ENCODE measurements around the gene A2M.

Gene A2M

DNA sequence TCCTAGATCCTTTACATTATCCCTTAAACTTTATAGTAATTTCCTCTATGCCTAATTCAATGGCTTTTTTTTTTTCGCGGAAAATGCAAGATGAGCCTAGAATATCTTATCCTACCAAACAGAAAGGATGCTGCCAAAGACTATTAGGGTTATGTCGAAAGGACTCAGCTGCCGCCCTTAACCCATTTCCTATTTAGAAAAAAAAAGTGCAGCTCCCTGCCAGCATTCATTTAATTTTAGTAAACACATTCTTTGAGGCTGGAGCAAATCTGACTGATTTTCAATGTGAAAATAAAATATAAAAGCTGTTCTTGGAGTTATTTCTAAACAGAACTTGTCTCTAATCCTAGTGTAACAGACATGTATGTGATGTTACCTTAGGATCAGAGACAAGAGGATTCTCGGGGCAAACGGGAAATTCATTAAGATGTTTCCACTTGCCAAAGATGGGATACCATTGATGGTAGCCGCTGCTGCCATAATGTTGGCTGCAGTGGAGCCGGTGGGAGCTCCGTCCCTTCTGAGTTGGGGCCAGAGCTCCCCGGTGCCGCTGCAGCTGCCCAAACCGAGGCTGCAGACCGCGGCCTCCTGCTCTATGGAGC, 8.2 kb upstream of the A2M start:
- no peak for DNase-seq (ENCODE audit: low read depth, low spot score)
- no peak overlapping the region for H3K27ac ChIP-seq

DNA sequence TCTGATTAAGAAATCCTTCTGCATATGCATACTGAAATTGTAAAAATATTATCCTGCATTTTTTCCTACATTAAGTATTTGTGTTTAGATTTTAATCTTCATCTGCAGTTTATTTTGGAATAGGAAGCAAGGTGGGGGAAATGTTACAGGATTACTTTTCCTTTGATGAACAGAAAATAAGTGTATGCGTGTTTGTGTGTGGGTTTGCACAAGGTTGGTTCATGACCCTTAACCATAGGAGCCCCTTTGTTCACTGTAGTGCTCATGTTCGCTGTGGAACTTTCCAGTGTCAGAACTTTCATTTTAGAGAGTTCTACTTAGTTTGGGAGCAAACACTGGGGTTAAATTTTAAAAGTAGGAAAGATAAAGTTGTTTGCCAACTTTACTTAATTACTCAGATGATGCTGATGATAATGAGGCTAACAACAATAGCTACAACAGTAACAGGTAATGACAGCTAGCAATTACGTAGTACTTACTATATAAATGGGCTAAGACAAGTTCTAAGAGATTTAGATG, 6.4 kb upstream of the A2M start:
- DNase-seq (ENCODE audit: low read depth, low spot score), result no peak

DNA sequence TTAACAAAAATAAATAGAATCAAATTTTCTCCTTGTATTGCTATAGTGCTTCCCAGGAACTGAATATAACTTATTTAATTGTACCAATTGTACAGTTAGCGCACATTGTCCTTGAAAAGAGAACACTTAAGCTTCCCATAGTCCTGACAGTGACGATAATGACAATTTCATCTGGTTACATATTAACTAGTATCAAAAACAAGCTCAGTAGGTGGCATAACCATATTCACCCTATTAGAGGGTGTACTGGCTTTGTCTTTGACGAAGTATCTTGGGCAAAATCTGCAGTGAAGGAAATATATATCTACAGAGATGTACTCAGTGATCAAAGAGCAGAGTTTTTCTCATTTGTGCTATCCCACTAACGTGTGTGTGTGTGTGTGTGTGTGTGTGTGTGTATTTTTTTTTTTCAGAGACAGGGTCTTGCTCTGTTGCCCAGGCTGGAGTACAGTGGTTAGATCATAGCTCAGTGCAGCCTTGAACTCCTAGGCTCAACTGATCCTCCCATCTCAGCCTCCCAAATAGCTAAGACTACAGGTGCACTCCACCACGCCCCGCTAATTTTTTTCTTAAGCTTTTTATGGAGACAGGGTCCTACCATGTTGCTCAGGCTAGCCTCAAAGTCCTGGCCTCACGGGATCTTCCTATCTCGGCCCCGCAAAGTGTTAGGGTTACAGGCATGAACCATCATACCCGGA, 4.9 kb upstream of the A2M start:
- no peak overlapping the region for H3K27ac ChIP-seq
- DNase-seq (ENCODE audit: low read depth, low spot score), result no peak

More for the DNA sequence above, 6.4 kb upstream of the A2M start:
- no peak overlapping the region for H3K27ac ChIP-seq

DNA sequence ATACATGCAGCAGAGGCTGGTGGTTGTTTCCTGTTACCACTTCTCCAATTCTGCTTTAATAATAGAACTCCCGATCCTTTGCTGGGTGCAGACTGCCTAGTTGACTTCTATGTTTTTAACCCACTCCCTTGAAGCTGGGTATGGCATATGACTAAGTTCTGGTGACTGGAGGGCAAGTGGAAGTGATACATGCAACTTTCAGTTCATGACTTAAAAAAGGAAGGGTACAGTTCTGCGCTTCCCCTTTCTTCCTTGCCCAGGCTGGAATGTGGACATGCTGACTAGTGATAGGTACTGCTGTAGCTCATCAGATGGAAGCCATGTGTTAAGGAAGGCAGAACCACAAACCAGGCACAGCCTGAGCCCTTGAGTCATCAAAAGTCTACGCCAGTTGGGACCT, 2.4 kb upstream of the A2M start:
- no peak overlapping the region for H3K27ac ChIP-seq
- no peak for DNase-seq (ENCODE audit: low read depth, low spot score)

DNA sequence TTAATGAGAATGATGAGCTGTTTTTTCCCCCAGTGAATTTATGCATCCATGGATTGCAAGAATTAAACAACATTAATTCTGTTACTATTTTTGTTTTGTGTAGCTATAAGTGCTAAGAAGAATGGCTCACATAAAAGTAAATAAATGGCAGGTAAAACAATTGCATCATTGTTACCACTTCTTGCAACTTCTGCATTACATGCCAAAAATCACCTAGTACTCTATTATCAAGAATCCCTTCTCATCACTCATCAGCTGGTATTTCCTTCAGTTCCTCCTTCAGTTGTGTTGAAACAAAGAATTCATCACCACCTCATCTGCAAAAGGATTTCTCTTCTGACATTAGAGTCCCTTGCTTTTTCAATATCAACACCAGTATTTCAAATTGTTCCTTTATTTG, 773 bp downstream of the A2M start:
- peak; percentile 6 for DNase-seq (ENCODE audit: low read depth, low spot score)
- peak overlapping the region; percentile 10 for H3K27ac ChIP-seq

DNA sequence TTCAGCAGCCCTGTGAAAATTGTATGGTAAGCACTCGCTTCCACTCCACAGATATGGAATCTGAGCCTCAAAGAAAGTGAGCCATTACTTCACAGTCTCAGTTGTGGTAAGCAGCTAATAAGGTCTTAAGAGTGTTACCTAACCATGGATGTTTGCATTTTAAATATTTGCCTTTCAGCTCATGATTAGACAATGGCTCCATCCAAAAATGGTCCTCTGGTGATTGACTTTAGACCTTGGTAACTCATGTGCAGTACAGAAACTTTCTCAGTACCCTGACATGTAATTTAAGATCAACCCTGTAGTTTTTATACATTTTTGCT, 1.8 kb downstream of the A2M start:
- no peak for DNase-seq (ENCODE audit: low read depth, low spot score)
- H3K27ac ChIP-seq, result no peak overlapping the region

DNA sequence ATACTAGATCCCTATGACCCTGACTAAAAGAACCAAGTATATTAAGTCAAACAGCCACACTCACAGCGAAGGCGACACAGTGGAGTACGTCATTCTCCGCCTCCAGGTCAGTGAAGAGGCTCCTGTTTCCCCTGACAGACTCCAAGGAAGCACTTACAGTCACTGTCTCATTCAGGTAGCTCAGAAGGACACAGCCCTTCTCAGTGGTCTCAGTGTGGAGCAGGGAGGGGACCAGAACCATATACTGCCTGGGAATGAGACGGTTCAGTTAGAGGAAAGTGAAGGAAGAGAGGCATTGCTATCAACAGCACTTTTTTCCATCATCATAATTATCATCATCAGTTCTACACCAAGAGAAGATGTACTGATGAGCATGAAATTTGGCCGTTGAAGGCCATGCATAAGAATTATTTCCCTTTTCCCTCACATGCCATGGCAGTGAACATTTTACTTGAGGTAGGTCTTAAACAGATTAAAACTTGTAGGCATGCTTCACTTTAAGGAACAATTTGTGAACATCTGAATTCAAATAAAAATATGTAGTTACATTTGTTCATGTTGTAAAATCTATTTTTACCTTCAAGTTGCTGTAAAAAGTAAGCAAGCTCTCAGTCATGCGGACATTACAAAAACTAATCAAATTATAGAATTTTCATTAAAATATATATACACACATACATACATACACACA, 2.3 kb downstream of the A2M start:
- no peak overlapping the region for H3K27ac ChIP-seq

DNA sequence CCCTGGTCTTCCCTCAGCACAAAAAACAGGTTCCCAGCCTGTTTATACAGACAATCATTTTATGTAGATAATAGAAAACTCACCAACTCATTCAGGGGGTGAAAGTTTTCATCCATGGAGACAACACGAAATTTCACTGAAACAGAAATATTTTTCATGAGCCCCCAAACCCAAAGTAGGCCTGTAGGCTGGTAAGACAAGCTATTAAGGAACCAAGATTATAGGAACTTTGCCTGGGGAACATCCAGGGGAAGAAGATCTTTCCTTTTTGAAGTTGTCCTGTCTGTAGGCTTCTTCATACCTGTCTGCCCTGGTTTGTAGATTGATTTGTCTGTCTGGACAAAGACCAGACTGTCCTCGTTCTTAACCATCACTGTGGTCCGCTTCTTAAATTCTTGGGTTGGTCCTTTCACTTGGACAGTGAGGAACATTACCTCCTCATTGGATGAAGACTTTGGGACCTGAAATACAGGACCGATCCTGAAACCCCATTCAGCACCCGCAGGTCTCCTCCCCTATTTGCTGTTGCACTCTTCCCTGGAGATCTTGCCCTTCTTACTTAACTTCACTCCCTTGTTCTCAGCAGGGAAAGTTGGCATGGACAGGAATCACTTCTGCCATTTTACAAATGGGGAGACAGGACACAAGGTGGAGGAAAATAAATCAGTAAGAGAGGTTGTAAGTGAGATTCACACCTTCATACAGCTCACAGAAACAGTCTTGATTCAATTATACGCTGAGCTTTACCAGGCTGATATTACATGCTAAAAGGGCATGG, 3.5 kb downstream of the A2M start:
- no peak overlapping the region for H3K27ac ChIP-seq

More for the DNA sequence above, 2.3 kb downstream of the A2M start:
- no peak for DNase-seq (ENCODE audit: low read depth, low spot score)

DNA sequence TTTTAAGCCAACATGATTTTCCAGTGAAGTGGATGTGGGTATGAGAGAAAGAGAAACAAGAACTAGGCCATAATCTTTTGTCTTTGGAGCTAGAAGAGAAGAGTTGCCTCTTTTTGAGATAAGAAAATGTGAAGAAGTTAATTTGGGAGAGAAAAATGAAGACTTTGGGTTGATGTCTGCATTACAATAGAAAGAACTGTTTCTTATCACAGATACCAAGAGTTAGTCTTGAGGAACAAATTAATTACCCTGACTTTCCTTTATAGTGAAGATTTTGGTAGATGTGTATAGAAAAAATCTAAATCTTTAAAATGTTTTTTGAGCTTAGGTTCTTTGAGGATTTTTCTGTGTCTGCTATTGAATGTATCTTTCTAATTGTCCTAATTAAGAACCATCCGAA, 4.2 kb downstream of the A2M start:
- no peak for DNase-seq (ENCODE audit: low read depth, low spot score)
- H3K27ac ChIP-seq, result no peak overlapping the region

More for the DNA sequence above, 3.5 kb downstream of the A2M start:
- DNase-seq (ENCODE audit: low read depth, low spot score), result no peak

DNA sequence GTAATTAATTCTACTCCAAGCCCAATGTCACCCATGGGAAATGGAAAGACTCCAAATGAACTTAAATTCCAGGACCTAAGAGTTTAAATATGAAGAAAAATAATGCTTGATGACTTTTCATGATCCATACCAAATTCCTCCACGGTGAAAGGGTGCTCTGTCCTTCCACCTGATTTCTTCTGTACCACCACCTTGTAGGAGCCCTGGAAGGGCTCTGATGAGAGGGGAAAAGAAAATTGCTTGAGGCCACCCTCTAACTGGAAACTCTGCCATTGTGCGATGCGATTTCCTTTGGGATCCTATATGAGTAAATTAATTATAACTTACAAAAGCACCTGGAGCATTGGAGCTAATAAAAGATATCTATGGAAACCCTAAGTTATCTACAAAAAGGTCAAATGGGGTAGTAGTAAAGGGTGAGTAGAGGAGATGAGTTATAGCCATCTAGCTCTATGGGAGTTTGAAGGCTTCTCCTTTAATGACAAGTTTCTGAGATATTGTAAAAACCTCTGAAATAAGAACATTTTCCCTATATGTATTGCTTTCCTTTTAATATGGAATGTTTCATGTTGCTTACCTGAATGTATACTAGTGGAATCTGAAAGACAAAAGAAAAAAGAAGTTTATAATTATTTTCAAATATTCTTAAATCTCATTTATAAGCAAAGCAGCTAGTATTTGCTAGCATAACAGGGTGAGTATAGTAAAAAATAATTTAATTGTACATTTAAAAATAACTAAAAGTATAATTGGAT, 5.8 kb downstream of the A2M start:
- no peak for DNase-seq (ENCODE audit: low read depth, low spot score)
- H3K27ac ChIP-seq, result no peak overlapping the region

DNA sequence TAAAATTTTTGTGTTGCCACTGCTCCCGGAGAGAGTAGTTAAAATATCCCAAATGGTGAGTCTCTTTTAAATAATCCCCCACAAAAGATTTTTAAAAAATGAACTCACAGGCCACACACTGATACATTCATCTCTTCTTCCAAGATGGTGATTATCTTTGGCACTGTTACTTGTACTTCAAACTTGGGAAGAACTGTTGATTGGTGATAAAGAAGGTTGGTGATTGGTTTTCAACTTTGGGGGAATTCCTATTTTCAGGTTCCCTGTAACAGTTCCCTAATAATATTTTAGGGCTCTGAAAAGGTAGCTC, 6.6 kb downstream of the A2M start:
- no peak overlapping the region for H3K27ac ChIP-seq
- DNase-seq (ENCODE audit: low read depth, low spot score), result no peak

DNA sequence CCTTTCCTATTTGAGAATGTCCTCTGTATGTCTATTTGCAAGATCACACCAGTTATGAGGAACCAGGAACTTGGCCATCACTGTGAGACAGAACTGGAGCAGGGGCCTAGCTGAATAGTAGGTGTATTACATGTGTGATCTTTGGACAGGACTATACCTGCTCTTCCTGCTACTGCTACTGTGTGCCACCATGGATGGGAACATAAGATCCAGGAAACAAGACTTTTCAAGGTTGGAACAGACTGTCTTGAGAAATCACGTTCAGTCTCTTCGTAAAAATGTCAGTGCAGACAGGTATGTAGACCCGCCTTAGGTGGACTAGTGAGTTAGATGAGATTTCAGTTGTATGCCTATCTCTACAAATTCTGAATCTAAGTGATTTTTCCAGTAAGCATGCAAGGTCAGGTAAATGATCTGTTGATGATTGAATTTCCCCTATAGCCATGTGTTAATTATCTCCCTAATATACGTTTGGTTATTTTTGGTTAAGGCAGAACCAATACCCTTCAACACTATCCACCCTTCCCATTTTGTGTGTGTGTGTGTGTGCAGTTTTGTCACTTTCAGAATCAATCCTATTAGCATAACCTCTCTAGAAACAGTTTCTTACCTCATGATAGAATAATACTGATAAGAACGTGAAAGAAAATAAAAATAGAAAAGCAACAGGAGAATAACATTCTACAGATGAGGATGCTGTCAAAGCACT, 7.1 kb downstream of the A2M start:
- DNase-seq (ENCODE audit: low read depth, low spot score), result no peak

DNA sequence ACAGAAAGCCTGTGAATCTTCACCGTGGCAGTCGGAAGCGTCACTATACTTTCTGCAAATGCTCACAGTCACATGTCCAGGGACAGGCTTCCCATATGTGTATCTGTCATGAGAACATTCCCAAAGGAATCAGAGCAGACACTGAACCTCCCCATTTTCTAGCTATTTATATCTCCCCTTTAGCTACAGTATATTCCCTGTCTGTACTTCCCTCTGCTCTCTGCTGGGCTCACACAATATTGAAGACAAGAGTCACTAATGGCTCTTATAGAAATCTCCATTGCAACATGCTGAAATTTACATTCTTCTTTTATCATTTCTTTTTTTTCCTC, 8.2 kb downstream of the A2M start:
- no peak for DNase-seq (ENCODE audit: low read depth, low spot score)
- H3K27ac ChIP-seq, result no peak overlapping the region

More for the DNA sequence above, 7.1 kb downstream of the A2M start:
- no peak overlapping the region for H3K27ac ChIP-seq

DNA sequence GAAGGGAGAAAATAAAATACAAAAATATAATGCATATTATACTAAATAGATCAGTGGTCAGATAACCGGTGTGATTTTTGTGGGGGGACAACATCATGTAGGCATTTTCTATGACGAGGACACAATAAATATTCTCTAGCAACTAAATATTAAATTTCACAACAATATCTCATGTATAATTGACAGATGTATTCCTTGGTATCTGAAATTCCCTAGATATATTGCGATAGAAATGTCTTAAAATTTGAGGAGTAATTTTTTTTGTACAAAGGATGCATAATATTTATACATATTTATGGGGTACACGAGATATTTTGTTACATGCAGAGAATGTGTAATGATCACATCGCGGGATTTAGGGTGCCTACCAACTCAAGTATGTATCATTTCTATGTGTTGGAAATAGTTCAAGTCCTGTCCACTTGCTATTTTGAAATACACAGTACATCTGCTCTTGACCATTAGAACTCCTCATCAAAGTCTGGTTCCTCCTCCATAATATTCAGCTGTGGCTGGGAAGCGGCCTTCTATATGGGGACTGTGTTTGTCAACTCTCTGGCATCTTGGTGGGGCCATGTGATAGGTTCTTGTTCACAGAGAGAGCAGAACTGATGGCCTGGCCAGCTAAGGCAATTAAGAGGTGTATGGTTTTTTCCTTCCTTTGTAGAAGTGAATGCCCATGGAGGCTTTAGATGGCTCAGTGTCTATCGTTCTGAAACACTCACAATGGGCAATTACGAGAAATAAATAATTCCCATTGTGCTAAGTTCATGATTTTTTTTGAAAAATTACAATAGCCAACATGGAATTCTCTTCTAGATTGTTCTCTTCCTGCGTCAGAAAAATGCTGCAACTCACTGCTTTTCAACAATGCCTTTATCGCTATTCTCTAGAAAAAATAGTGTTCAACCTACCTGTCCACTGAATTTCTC, 8.8 kb downstream of the A2M start:
- no peak overlapping the region for H3K27ac ChIP-seq
- DNase-seq (ENCODE audit: low read depth, low spot score), result no peak

DNA sequence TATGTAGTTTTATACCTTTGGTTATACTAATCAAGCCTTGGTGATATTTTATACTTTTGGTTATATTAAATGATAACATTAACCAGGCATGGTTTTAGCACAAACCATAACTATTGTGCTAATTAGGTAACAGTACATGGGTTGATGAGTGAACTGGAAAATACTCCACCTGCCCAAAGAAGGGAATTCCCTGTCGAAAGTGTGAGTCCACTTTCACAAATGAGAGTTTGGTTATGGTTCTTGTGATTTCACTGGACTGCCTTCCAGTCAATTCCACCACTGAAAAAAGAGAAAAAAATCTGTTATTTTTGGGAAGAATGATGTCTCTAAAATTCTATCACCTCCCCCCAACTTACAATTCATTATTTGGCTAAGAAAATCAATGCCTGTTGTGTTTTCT, 9.7 kb downstream of the A2M start:
- DNase-seq (ENCODE audit: low read depth, low spot score), result no peak

DNA sequence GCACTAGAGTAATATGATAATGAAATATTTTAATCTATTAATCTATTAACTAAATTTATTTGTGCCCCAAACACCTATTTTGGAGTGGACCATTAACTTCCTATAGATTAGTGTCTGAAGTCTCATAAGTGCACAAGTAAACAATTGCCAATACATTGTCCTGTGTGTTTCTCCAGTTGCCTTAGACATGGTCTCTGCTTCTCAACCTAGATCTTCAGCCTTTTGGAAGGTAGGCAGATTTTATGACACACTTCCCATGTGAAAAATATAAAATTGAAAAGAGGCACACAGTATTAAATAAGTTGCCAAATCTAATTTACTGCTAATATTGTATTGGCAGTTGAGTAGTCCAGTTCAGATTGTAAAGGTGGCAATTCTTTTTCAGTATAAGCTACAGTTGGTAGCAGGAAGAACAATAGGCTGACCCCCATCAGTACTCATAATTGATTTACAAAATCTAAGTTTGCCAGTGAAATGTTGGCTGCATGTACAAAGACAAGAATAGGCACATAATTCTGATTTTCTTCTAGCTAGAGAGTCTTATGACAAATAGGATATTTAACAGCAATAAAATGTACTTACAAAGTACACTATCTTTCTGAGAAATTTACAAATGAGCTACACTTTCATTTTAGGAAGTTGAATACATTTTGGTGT, 10.8 kb downstream of the A2M start:
- H3K27ac ChIP-seq, result no peak overlapping the region
- DNase-seq (ENCODE audit: low read depth, low spot score), result no peak

More for the DNA sequence above, 9.7 kb downstream of the A2M start:
- no peak overlapping the region for H3K27ac ChIP-seq

DNA sequence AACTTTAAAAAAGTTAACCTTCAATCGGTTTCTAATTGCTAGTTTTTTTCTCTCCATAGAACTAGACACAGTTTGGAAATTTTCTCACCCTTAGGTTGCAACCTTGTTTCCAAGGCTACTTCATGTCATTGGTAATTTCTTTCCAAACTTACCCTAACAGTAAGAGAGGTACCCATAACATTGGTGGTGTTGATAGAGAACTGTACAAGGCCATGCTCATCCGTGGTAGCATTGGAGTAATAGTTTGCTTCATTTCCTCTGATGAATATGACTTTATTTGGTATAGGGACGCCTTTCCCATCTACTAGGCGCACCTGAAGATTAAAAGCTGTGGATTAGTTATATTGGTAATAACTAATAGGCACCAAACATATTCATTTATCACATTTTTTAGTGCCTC, 11.6 kb downstream of the A2M start:
- no peak for DNase-seq (ENCODE audit: low read depth, low spot score)
- H3K27ac ChIP-seq, result no peak overlapping the region
